WTC11 (cell line): ENCODE data around the gene SH3BP2. TPM values are rescaled to one million over a fixed set of nuclear protein-coding genes. Genes with fewer than 3 reads are reported as not detected.

ENCODE experiments used
- ATAC-seq: fragments of 200-7000 bp; cut with Tn5 transposase; 2 replicates; pipeline ENCODE4 v1.10.0; 2021; ENCODE audit warnings: mild to moderate bottlenecking, moderate library complexity
- CTCF ChIA-PET: fragments of 300-600 bp; sonication (Branson Sonifier 250); formaldehyde crosslinking; loops from one replicate; lab custom pipeline; 2021; ENCODE audit warnings: antibody characterized with exemption; lab: Charles Lee
- POLR2A ChIA-PET: fragments of 350-600 bp; sonication (Branson Sonifier 250); formaldehyde crosslinking; loops from one replicate; lab custom pipeline; 2021; ENCODE audit warnings: antibody characterized with exemption; lab: Charles Lee
- DNase-seq: peaks from one replicate; pipeline ENCODE4 v3.0.0; 2021; ENCODE audit warnings: low spot score
- H3K27ac Mint-ChIP-seq: 2 replicates; pipeline ENCODE4 v1.8.0; 2021; ENCODE audit warnings: mixed read lengths
- H3K27me3 Mint-ChIP-seq: 2 replicates; pipeline ENCODE4 v1.8.0; 2021; ENCODE audit warnings: low read depth, mild to moderate bottlenecking, moderate library complexity, mixed read lengths
- H3K36me3 Mint-ChIP-seq: 2 replicates; pipeline ENCODE4 v1.8.0; 2021; ENCODE audit warnings: mixed read lengths
- H3K4me1 Mint-ChIP-seq: 2 replicates; pipeline ENCODE4 v1.8.0; 2022; ENCODE audit warnings: mixed read lengths
- H3K4me3 Mint-ChIP-seq: 2 replicates; pipeline ENCODE4 v1.8.0; 2021; ENCODE audit warnings: mild to moderate bottlenecking, moderate library complexity, mixed read lengths
- H3K9me3 Mint-ChIP-seq: 2 replicates; pipeline ENCODE4 v1.8.0; 2021; ENCODE audit warnings: mixed read lengths
- ATF1 ChIP-seq: sonication (generic); formaldehyde crosslinking; IDR thresholded peaks from 2 replicates; pipeline ENCODE4 v1.8.1; 2023; ENCODE audit warnings: mild to moderate bottlenecking, moderate library complexity, missing genetic modification reagents
- CBFB ChIP-seq: sonication (generic); formaldehyde crosslinking; IDR thresholded peaks from 2 replicates; pipeline ENCODE4 v1.8.1; 2022; ENCODE audit warnings: mild to moderate bottlenecking, low read depth, missing genetic modification reagents
- ELF4 ChIP-seq: sonication (generic); formaldehyde crosslinking; IDR thresholded peaks from 2 replicates; pipeline ENCODE4 v1.8.1; 2022; ENCODE audit warnings: low read depth, mild to moderate bottlenecking, moderate library complexity, missing genetic modification reagents
- FOXJ3 ChIP-seq: sonication (generic); formaldehyde crosslinking; IDR thresholded peaks from 2 replicates; pipeline ENCODE4 v1.9.0; 2021; ENCODE audit warnings: missing genetic modification reagents, mild to moderate bottlenecking, borderline replicate concordance
- FOXK1 ChIP-seq: sonication (generic); formaldehyde crosslinking; IDR thresholded peaks from 2 replicates; pipeline ENCODE4 v1.8.0; 2022; ENCODE audit warnings: mild to moderate bottlenecking, moderate library complexity, missing genetic modification reagents
- GABPB1 ChIP-seq: sonication (generic); formaldehyde crosslinking; IDR thresholded peaks from 2 replicates; pipeline ENCODE4 v1.8.1; 2023; ENCODE audit warnings: mild to moderate bottlenecking, missing genetic modification reagents
- IRF2 ChIP-seq: sonication (generic); formaldehyde crosslinking; IDR thresholded peaks from 2 replicates; pipeline ENCODE4 v1.8.0; 2022; ENCODE audit warnings: low read depth, missing genetic modification reagents, borderline replicate concordance
- JUN ChIP-seq: sonication (generic); formaldehyde crosslinking; IDR thresholded peaks from 2 replicates; pipeline ENCODE4 v1.8.0; 2023; ENCODE audit warnings: mild to moderate bottlenecking, missing genetic modification reagents
- MXD4 ChIP-seq: fragments of 250-450 bp; sonication (Bioruptor Pico); IDR thresholded peaks from 2 replicates; pipeline ENCODE4 v1.8.0; 2021; ENCODE audit warnings: mild to moderate bottlenecking, moderate library complexity, borderline replicate concordance
- NFE2L1 ChIP-seq: sonication (generic); formaldehyde crosslinking; IDR thresholded peaks from 2 replicates; pipeline ENCODE4 v1.8.1; 2023; ENCODE audit warnings: missing genetic modification reagents
- NR1H2 ChIP-seq: sonication (generic); formaldehyde crosslinking; IDR thresholded peaks from 2 replicates; pipeline ENCODE4 v1.9.0; 2021; ENCODE audit warnings: mild to moderate bottlenecking, moderate library complexity, missing genetic modification reagents
- SMAD4 ChIP-seq: sonication (generic); formaldehyde crosslinking; IDR thresholded peaks from 2 replicates; pipeline ENCODE4 v1.8.0; 2022; ENCODE audit warnings: mild to moderate bottlenecking, missing genetic modification reagents
- SP1 ChIP-seq: sonication (generic); formaldehyde crosslinking; conservative IDR thresholded peaks from 2 replicates; pipeline ENCODE4 v1.8.1; 2022; ENCODE audit warnings: missing genetic modification reagents
- TEAD1 ChIP-seq: sonication (generic); formaldehyde crosslinking; IDR thresholded peaks from 2 replicates; pipeline ENCODE4 v1.8.0; 2022; ENCODE audit warnings: mild to moderate bottlenecking, missing genetic modification reagents
- ZBTB21 ChIP-seq: sonication (generic); formaldehyde crosslinking; IDR thresholded peaks from 2 replicates; pipeline ENCODE4 v1.8.1; 2023; ENCODE audit warnings: mild to moderate bottlenecking, missing genetic modification reagents, borderline replicate concordance
- ZNF232 ChIP-seq: sonication (generic); formaldehyde crosslinking; IDR thresholded peaks from 2 replicates; pipeline ENCODE4 v1.8.0; 2022; ENCODE audit warnings: mild to moderate bottlenecking, missing genetic modification reagents
- ZNF317 ChIP-seq: sonication (generic); formaldehyde crosslinking; IDR thresholded peaks from 2 replicates; pipeline ENCODE4 v1.8.1; 2023; ENCODE audit warnings: low read depth, mild to moderate bottlenecking, moderate library complexity, missing genetic modification reagents, borderline replicate concordance
- ZNF423 ChIP-seq: fragments of 250-450 bp; sonication (Bioruptor Pico); IDR thresholded peaks from 2 replicates; pipeline ENCODE4 v2.1.2; 2022; ENCODE audit warnings: mild to moderate bottlenecking, moderate library complexity
- ZNF671 ChIP-seq: fragments of 250-450 bp; sonication (Bioruptor Pico); IDR thresholded peaks from 2 replicates; pipeline ENCODE4 v1.8.0; 2021; ENCODE audit warnings: mild to moderate bottlenecking
- total RNA-seq: library from RNA; stranded (reverse); gene quantifications from 3 replicates; pipeline ENCODE4 v1.2.3, GENCODE V29; 2021
- TF ChIP-seq, protein P1 (sequence below): sonication (generic); formaldehyde crosslinking; conservative IDR thresholded peaks from 2 replicates; pipeline ENCODE4 v1.8.1; 2022; ENCODE audit warnings: mild to moderate bottlenecking, missing genetic modification reagents
- TF ChIP-seq, protein P2 (sequence below): sonication (generic); formaldehyde crosslinking; IDR thresholded peaks from 2 replicates; pipeline ENCODE4 v1.8.1; 2022; ENCODE audit warnings: missing genetic modification reagents, borderline replicate concordance
- TF ChIP-seq, protein P3 (sequence below): sonication (generic); formaldehyde crosslinking; IDR thresholded peaks from 2 replicates; pipeline ENCODE4 v1.8.1; 2023; ENCODE audit warnings: mild to moderate bottlenecking, missing genetic modification reagents
- TF ChIP-seq, protein P4 (sequence below): sonication (generic); formaldehyde crosslinking; IDR thresholded peaks from 2 replicates; pipeline ENCODE4 v1.8.1; 2023; ENCODE audit warnings: mild to moderate bottlenecking, missing genetic modification reagents, borderline replicate concordance
- TF ChIP-seq, protein P5 (sequence below): sonication (generic); formaldehyde crosslinking; IDR thresholded peaks from 2 replicates; pipeline ENCODE4 v1.8.0; 2022; ENCODE audit warnings: mild to moderate bottlenecking, missing genetic modification reagents

The SH3BP2 gene
- total RNA-seq, 1 experiment from 2014 or later, result 49.1 TPM

DNA sequence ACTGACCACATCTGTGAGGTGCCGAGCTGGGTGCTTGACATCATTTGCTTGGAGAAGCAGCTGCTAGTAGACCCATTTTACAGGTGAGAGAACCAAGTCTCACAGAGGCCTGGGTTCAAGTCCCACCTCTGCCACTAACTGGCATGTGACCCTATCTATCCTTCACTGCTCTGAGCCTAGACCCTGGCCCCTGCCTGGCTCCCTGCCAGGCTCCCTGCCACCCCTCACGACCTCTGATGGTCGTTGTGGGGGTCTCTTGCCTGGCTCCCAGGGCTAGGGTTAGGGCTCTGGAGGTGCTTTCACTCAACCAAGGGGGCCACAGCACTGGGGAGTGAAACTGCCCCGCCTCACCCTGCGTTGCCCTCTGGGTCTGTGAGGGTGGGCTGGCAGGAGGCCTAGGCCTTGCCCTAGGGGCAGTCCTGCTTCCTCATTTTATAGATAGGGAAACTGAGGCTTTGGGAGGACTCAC, 43.5 kb downstream of the SH3BP2 start (continued):
- TF ChIP-seq, protein P1, sequence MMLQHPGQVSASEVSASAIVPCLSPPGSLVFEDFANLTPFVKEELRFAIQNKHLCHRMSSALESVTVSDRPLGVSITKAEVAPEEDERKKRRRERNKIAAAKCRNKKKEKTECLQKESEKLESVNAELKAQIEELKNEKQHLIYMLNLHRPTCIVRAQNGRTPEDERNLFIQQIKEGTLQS (CRISPR knock-in tag), result no peak
- TF ChIP-seq, protein P2, sequence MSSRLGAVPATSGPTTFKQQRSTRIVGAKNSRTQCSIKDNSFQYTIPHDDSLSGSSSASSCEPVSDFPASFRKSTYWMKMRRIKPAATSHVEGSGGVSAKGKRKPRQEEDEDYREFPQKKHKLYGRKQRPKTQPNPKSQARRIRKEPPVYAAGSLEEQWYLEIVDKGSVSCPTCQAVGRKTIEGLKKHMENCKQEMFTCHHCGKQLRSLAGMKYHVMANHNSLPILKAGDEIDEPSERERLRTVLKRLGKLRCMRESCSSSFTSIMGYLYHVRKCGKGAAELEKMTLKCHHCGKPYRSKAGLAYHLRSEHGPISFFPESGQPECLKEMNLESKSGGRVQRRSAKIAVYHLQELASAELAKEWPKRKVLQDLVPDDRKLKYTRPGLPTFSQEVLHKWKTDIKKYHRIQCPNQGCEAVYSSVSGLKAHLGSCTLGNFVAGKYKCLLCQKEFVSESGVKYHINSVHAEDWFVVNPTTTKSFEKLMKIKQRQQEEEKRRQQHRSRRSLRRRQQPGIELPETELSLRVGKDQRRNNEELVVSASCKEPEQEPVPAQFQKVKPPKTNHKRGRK (CRISPR knock-in tag), result no peak
- TF ChIP-seq, protein P3, sequence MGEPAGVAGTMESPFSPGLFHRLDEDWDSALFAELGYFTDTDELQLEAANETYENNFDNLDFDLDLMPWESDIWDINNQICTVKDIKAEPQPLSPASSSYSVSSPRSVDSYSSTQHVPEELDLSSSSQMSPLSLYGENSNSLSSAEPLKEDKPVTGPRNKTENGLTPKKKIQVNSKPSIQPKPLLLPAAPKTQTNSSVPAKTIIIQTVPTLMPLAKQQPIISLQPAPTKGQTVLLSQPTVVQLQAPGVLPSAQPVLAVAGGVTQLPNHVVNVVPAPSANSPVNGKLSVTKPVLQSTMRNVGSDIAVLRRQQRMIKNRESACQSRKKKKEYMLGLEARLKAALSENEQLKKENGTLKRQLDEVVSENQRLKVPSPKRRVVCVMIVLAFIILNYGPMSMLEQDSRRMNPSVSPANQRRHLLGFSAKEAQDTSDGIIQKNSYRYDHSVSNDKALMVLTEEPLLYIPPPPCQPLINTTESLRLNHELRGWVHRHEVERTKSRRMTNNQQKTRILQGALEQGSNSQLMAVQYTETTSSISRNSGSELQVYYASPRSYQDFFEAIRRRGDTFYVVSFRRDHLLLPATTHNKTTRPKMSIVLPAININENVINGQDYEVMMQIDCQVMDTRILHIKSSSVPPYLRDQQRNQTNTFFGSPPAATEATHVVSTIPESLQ (CRISPR knock-in tag), result no peak
- TF ChIP-seq IRF2 (CRISPR knock-in tag), result no peak
- TF ChIP-seq ZBTB21 (CRISPR knock-in tag), result no peak
- TF ChIP-seq TEAD1, result no peak
- TF ChIP-seq ELF4 (CRISPR knock-in tag), result no peak
- TF ChIP-seq SMAD4, result no peak
- no peak for TF ChIP-seq NFE2L1 (CRISPR knock-in tag)
- TF ChIP-seq, all 79 proteins: peak for 0

DNA sequence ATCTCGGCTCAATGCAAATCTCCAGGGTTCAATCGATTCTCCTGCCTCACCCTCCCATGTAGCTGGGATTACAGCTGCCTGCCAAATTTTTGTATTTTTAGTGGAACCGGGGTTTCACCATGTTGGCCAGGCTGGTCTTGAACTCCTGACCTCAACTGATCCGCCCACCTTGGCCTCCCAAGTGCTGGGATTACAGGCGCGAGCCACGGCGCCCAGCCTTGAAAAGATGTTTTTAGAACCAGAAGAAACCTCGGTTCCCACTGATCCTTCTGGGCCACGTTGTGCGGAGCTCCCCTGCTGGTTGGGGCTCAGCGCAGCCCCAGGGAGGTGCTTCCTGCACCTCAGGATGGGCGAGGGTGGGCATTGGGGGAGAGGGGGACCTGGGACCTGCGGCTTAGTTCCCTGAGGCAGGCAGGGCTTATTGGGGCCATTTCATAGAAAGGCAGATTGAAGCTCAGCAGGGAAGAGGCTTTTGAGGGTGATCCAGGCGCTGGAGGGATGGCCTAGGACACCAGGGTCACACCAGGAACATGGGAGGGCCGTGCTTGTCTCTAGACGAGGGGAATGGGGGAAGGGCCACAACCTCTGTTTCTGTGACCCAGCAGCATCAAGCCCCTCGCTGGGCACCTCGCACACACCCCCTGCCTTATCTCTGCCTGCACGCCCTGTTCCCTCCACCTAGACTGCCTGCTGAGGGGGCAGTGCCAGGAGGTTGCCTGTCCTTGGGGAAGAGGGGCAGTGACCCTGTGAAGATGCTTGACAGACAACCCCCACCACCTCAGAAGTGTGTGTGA, 44.4 kb downstream of the SH3BP2 start:
- Mint-ChIP-seq H3K27me3 (no peaks in the 10 kb centered on the region; the same call in 1 of the 2 replicates), H3K4me1 (peaks cover 19% of the 10 kb centered on the region), H3K27ac (peak overlapping the region; percentile 70), H3K36me3 (peaks cover 14% of the 10 kb centered on the region), H3K4me3 (no peak overlapping the region), H3K9me3 (peaks cover 6% of the 10 kb centered on the region)
- no peak for DNase-seq
- ChIA-PET CTCF (interaction anchor here (0.8 to 2.1 kb wide), 2 partner anchors 29 to 73 kb away, joined by 3 to 4 read pairs; no protein-coding TSS in a partner anchor), POLR2A (no interaction called here)
- peak; percentile 35 for ATAC-seq
- no peak for TF ChIP-seq SP1 (CRISPR knock-in tag)
- no peak for TF ChIP-seq ZNF317 (CRISPR knock-in tag)
- TF ChIP-seq IRF2 (CRISPR knock-in tag), result no peak
- peak; percentile 20; the same call in 1 of the 2 replicates for TF ChIP-seq ZNF423
- no peak for TF ChIP-seq ZNF671 (CRISPR knock-in tag)
- TF ChIP-seq ATF1 (CRISPR knock-in tag), result no peak

DNA sequence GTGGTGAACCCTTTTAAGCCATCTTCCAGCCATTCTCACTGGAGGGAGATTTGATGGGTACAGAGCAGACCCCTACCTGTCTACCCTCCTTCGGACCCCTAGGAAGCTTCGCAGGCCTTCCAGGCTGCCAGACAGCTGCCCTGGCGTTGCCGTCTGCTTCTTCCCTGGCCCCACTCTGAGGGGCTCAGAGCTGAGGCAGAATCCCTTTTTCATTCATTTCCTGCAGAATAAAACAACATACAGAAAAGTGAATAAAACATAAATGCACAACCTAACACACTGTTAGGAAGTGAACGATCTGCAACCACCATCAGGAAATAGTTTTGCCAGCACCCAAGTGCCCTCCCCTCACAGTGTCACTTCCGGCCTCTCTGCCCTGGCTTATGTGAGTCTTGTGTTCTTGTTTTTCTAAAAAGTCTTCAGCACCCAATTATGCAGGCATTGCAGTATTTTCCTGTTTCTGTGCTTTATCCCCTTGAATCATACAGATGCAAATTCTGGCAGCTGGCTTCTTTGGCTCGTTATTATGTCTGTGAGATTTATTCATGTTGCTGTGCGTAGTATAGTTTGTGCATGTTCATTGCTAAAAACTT, 45.1 kb downstream of the SH3BP2 start:
- CTCF ChIA-PET, result interaction anchor here (2.1 kb wide), 1 partner anchor 74 kb away, joined by 4 read pairs; no protein-coding TSS in a partner anchor
- Mint-ChIP-seq H3K27me3 (no peaks in the 10 kb centered on the region; the same call in 1 of the 2 replicates), H3K4me3 (no peak overlapping the region), H3K4me1 (peaks cover 24% of the 10 kb centered on the region), H3K36me3 (peaks cover 14% of the 10 kb centered on the region), H3K9me3 (peaks cover 6% of the 10 kb centered on the region), H3K27ac (peak overlapping the region; percentile 70)
- ATAC-seq, result peak; percentile 16
- TF ChIP-seq, protein P4, sequence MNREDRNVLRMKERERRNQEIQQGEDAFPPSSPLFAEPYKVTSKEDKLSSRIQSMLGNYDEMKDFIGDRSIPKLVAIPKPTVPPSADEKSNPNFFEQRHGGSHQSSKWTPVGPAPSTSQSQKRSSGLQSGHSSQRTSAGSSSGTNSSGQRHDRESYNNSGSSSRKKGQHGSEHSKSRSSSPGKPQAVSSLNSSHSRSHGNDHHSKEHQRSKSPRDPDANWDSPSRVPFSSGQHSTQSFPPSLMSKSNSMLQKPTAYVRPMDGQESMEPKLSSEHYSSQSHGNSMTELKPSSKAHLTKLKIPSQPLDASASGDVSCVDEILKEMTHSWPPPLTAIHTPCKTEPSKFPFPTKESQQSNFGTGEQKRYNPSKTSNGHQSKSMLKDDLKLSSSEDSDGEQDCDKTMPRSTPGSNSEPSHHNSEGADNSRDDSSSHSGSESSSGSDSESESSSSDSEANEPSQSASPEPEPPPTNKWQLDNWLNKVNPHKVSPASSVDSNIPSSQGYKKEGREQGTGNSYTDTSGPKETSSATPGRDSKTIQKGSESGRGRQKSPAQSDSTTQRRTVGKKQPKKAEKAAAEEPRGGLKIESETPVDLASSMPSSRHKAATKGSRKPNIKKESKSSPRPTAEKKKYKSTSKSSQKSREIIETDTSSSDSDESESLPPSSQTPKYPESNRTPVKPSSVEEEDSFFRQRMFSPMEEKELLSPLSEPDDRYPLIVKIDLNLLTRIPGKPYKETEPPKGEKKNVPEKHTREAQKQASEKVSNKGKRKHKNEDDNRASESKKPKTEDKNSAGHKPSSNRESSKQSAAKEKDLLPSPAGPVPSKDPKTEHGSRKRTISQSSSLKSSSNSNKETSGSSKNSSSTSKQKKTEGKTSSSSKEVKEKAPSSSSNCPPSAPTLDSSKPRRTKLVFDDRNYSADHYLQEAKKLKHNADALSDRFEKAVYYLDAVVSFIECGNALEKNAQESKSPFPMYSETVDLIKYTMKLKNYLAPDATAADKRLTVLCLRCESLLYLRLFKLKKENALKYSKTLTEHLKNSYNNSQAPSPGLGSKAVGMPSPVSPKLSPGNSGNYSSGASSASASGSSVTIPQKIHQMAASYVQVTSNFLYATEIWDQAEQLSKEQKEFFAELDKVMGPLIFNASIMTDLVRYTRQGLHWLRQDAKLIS (CRISPR knock-in tag), result no peak
- TF ChIP-seq, protein P5, sequence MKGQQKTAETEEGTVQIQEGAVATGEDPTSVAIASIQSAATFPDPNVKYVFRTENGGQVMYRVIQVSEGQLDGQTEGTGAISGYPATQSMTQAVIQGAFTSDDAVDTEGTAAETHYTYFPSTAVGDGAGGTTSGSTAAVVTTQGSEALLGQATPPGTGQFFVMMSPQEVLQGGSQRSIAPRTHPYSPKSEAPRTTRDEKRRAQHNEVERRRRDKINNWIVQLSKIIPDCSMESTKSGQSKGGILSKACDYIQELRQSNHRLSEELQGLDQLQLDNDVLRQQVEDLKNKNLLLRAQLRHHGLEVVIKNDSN (CRISPR knock-in tag), result no peak
- TF ChIP-seq NR1H2 (no peak), CBFB (CRISPR knock-in tag) (no peak), FOXK1 (no peak), ZNF232 (CRISPR knock-in tag) (no peak), MXD4 (CRISPR knock-in tag) (no peak), FOXJ3 (no peak), GABPB1 (no peak), JUN (CRISPR knock-in tag) (no peak)
- no peak for DNase-seq
- POLR2A ChIA-PET, result no interaction called here
